ENCODE results near the gene B4GALT6.

B4GALT6 gene

DNA sequence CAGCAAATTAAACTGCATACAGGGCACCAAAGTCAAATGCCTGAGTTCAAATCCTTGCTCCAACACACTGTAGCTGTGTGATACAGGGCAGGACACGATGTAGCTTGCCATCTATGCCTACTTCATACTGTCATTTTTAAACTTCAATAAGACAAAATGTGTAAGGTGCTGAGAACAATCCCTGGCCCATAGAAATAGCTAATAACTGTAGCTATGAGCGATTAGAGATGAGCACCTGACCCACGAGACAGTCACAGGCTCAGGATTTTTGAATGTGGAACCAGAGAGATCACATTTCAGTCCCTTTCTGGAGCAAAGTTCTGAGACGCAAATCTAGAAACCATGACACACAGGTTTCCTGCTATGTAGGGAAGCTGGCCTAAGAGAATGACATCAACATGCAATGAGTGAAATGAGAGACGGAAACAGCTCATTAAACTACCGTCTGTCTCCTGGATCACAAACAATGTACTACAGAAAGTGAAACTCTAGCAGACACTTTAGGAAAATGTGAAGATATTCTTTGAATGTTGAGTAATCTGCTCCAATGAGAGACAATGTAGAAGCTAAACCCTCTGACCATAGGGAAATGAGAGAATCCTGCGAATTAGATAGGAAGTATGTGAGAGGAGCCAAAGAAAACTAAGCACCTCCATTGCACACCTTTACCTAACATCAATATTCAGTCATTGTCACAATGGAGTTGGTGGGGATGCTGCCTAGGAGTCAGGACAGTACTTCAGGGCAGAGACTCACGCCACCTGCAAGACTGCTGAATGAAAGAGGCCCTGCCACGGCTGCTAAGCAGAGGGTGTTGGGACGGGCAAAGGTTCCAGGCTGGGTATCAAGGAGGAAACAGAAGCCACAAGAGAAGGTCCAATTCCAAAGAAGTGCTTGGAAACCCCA lies 25.5 kb downstream of the B4GALT6 start:
- no peak for DNase-seq

- no peak for DNase-seq
Measured at GRCh38 chr18:31657823-31658669, 26.3 kb downstream of the B4GALT6 start.

- DNase-seq = no peak
Measured at GRCh38 chr18:31656754-31657153, 27.6 kb downstream of the B4GALT6 start.

GRCh38 chr18:31655354-31655753 lies 29.0 kb downstream of the B4GALT6 start:
- no peak for DNase-seq

- no peak for DNase-seq
Measured at GRCh38 chr18:31652877-31653276, 31.5 kb downstream of the B4GALT6 start.

DNA sequence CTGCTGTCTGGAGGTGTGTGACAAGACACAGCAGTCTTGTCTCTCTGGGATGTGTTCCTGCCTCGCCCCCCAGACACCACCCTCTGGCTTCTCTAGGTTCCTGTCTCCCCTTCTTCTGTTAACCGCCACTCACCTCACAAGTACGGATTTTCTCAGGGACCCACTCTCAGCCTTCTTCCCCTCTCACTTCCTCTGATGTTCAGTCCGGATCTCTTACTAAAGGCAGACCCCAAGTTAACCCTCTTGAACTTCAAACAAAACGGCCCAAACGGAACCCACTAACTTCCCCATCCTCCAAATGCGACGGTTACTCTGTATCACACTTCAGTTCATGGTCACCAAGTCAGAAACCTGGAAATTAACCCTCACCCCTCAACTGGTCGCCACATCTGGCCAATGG lies 32.0 kb downstream of the B4GALT6 start:
- DNase-seq = no peak

GRCh38 chr18:31651369-31651768 lies 33.0 kb downstream of the B4GALT6 start:
- no peak for DNase-seq

GRCh38 chr18:31649978-31650719 lies 34.2 kb downstream of the B4GALT6 start:
- no peak for DNase-seq

DNA sequence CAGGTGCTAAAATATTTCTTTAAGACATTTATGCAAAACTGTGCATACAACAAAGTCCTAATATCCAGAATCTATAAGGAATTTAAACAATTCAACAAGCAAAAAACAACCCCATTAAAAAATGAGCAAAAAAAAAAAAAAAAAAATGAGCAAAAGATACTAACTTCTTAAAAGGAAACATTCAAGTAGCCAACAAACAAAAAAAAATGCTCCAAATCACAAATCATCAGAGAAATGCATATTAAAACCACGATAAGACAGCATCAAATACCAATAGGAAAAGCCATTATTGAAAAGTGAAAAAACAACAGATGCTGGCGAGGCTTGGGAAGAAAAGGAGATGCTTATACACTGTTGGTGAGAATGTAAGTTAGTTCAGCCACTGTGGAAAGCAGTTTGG lies 34.9 kb downstream of the B4GALT6 start:
- DNase-seq = no peak

- DNase-seq = no peak
Measured at GRCh38 chr18:31648966-31649429, 35.4 kb downstream of the B4GALT6 start.

GRCh38 chr18:31648458-31648857 lies 35.9 kb downstream of the B4GALT6 start:
- DNase-seq = no peak

DNA sequence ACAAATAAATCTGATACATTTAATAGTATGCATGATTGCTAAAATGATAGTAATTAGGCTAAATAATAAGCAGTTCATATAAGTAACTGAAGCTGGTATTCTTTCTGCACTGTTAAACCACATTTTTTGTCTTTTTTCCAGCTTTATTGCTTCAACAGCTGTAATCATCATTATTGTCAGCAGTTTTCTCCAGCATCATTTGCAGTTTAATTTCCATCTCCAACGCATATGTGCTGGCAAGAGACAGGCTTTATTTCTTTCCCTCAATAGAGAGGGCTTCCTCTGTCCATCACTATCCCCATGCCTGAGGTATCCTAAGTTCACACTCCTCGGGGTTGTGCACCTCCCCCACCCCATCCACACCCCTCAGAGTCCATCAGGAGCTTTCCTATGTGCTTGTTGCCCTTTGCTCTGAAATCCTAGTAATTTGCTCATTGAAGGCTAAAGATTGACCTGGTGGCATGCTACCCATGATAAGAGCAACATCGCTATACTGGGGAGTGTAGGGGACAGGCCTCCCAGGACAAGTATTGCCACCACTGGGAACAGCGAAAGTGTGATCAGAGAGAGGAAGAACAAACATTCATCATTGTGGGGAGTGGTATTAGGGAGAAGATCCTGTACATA lies 37.1 kb downstream of the B4GALT6 start:
- no peak for DNase-seq

DNA sequence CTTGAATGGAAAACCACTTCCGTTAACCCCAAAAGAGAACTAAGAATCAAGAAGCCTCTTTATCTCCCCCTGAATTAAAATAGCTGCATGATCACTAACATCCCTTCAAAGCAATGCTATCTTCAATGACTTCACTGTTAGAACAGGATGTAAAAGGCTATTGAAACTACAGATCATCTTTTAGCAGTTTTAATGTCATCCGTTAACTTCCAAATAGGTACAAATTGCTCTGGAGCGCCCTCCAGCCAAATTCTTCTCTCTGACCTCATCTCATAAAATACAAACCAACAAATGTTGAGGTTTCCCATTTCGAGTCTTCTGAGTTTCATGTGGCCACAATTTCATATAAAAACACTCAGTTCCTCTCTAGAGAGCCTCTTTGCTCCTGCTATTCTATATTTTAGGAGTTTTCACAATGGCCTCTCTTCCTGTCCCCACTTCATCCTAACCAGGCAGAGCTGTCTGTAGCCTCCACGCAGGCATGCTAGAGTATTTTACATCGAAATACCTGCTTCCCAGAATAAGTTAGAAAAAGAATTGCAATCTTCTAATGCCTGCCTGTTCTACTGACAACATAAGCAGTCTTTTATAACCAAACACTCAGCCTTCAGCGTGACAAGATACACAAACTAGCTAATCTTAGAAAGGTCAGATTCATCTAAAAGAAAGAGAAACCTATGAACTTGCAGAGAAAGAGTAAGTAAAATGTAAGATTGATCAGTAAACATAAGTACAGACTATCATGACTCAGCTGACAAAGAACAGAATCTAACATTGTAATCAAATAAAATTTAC lies 37.9 kb downstream of the B4GALT6 start:
- no peak for DNase-seq

GRCh38 chr18:31645411-31645810 lies 39.0 kb downstream of the B4GALT6 start:
- no peak for DNase-seq

DNA sequence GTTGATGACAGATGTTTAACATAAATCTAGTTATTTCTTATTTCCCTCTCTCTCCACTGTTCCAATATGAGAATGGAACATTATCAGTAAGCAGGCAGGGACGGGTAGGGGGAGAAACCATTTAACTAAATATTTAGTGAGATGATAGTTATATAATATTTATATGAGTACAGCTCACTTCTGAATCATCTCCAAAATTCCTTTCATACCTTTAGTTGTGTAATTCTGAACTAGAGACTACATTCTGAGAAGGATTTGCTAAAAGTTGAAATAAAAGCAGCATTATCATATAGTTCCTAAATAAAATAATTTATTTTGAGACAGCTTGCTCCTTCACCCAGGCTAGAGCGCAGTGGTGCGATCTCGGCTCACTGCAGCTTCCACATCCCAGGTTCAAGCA lies 41.4 kb downstream of the B4GALT6 start:
- no peak for DNase-seq

DNA sequence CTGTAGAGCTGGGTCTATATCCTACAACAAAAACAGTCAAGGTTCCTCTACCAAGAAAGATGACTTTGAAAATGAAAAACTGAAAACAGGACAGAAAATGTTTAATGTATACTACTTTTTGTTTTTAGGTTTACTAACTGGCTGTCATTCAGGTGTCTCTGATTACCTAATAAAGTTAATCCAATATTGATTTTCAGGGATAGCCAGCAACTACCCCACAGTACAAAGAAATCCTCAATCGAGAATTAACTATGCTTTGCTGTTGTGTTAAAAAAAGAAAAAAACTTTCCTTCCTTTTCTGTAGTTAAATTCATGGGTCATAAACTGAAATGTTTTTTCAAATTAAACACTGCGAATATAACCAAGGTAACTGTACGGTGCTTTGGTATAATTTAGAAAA lies 46.9 kb downstream of the B4GALT6 start:
- DNase-seq = no peak

- no peak for DNase-seq
Measured at GRCh38 chr18:31636387-31636786, 48.0 kb downstream of the B4GALT6 start.

- DNase-seq = no peak
Measured at GRCh38 chr18:31634331-31634713, 50.1 kb downstream of the B4GALT6 start.

DNA sequence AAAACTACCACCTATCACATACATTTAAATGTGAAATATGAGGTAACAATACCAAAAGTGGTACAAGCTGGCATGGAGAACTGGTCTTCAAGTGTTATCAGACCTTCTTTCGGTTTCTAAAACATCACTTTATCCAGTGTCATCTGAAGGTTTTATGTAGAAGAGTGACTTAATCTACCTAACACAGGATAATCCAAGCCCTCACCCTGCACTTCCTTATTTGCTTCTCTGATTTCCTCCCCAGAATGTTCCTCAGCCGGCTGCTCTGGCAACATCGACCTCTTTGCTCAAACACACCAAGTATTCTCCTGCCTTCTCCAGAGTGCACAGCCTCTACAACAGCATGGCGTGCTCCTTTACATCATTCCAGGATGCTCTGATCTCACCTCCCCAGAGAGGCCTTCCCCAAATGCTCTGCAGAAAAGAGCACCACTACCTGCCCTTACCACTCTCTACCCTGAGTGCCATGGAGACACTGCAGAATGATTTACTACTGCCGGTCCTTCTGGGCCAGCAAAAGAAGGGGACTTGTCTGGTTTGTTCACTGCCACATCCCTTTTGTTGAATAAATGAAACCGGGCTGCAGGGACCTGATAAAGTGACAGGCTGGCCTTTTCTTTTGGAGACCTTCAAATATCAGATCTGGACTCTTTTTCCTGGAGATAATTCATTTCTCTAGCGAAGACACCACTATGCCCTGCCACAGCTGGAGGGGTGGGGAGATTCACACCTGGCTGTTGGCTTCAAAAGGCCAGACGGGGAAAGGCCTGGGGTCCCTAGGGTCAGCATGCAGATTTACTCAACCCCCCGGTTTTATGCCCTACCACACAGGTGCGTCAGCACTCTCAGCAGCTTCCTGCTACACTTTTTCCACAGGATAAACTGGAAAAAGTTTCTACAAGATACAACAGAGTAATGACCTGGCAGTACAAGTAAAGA lies 50.7 kb downstream of the B4GALT6 start:
- DNase-seq = no peak

GRCh38 chr18:31632356-31632755 lies 52.0 kb downstream of the B4GALT6 start:
- DNase-seq = no peak

DNA sequence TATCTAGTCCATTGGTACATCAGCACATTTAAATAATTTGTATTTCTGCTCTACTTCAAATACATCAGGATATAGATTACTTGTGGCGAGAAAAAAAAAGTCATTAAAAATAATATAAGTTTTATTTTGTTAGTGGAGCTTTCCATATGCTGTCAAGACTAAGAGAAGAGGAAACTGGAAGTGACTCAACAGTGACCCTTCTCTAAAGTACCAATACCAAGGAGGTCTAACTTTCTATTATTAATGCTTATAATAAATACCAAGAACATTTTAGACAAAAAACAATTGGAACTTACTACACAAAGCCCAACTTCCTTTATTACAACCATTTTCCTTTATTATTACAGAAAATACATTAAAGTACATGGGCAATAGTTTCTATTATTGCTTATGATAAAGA lies 52.9 kb downstream of the B4GALT6 start:
- no peak for DNase-seq
